HEK293T (cell line): Measurements from ENCODE around the gene HOXD9.

ENCODE experiments used
- ARNT ChIP-seq: fragments of 450-650 bp; IDR thresholded peaks from 2 replicates; pipeline ENCODE4 v1.6.1; 2017; ENCODE audit warnings: mild to moderate bottlenecking
- CTBP1 ChIP-seq: fragments of 450-650 bp; IDR thresholded peaks from 2 replicates; pipeline ENCODE4 v1.6.1; 2016; ENCODE audit warnings: borderline replicate concordance
- FOXA1 ChIP-seq: fragments of 450-650 bp; IDR thresholded peaks from 2 replicates; pipeline ENCODE4 v1.6.1; 2016; ENCODE audit warnings: mild to moderate bottlenecking
- FOXK2 ChIP-seq: fragments of 450-650 bp; IDR thresholded peaks from 2 replicates; pipeline ENCODE4 v1.6.1; 2016; ENCODE audit warnings: mild to moderate bottlenecking
- FOXM1 ChIP-seq: fragments of 450-650 bp; IDR thresholded peaks from 2 replicates; pipeline ENCODE4 v1.6.1; 2017; ENCODE audit warnings: mild to moderate bottlenecking, borderline replicate concordance
- HDGF ChIP-seq: fragments of 450-650 bp; IDR thresholded peaks from 2 replicates; pipeline ENCODE4 v1.6.1; 2017; ENCODE audit warnings: antibody characterized with exemption, borderline replicate concordance
- NFRKB ChIP-seq: fragments of 450-650 bp; IDR thresholded peaks from 2 replicates; pipeline ENCODE4 v1.6.1; 2016; ENCODE audit warnings: mild to moderate bottlenecking, moderate library complexity
- SP1 ChIP-seq: fragments of 450-650 bp; IDR thresholded peaks from 2 replicates; pipeline ENCODE4 v1.6.1; 2017
- SUZ12 ChIP-seq: fragments of 450-650 bp; IDR thresholded peaks from 2 replicates; pipeline ENCODE4 v1.6.1; 2016; ENCODE audit warnings: mild to moderate bottlenecking

DNA sequence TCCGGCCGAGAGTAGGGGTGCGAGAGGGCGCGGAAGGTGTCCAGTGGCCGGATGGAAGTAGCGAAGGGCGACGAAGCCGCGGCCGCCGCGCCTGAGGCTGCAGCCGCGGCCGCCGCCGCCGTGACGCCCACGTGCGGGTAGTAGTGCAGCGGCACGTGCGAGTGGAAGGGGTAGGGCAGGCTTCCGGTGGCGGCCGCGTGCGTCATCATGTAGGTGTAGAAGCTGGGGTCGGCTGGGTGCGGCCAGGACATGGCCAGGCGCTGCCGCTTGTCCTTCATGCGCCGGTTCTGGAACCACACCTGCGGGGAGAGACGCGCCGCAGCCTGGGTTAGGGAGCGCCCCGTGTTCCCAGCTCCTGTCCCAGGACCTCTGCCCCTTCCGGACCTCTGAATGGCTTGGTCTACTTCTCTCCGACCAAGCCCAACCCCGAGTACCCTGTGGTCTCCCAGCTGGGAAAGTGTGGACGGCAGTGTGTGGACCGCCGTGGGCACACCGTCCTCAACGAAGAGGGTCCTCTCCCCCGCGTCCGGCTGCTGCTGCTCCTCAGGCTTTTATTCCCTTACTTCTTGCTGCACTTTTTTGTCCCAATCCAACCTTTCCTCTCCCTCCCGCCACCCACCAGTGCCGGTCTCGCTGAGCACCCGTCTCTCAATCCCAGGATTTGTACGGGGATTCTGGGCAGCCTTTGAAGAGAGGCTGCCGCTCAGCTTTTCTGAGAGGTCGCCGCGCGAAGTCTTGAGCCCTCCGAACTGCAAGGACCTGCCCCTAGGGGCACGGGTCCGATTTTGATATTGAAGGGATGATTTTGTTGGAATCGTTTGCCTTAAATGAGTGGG is 41.8 kb upstream of the HOXD9 start:
- TF ChIP-seq FOXM1 (no peak), HDGF (no peak), FOXA1 (no peak), SUZ12 (no peak), SP1 (no peak), ARNT (no peak), NFRKB (no peak), FOXK2 (no peak), CTBP1 (no peak)
